GM12874 (cell line): ENCODE results near the gene CRIM1.

ENCODE experiments used
- TF ChIP-seq, protein P1 (sequence below): IDR thresholded peaks from 2 replicates; pipeline ENCODE4 v1.5.1; 2011; ENCODE audit warnings: low read depth, mild to moderate bottlenecking, control low read depth, low read length, moderate library complexity; ENCODE audit not compliant: insufficient read depth

CRIM1 gene

DNA sequence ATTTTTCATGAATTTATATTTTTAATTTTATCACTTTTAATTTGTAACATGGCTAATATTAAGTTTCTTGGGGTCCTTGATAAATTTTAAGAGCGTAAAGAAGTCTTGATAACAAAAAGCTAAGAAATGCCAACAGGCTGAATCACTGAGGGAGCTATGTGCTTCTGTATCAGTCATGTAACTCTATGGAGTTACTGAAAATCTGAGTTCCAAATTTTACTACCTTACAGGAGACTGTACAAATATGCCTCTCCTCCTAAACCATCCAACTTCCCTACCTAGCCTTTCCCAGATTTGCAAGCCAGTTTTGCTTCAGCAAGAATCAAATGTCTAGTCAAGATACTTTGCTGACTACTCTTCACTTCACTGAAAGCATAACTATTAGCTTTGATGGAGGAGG lies 206.7 kb downstream of the CRIM1 start:
- TF ChIP-seq, protein P1, sequence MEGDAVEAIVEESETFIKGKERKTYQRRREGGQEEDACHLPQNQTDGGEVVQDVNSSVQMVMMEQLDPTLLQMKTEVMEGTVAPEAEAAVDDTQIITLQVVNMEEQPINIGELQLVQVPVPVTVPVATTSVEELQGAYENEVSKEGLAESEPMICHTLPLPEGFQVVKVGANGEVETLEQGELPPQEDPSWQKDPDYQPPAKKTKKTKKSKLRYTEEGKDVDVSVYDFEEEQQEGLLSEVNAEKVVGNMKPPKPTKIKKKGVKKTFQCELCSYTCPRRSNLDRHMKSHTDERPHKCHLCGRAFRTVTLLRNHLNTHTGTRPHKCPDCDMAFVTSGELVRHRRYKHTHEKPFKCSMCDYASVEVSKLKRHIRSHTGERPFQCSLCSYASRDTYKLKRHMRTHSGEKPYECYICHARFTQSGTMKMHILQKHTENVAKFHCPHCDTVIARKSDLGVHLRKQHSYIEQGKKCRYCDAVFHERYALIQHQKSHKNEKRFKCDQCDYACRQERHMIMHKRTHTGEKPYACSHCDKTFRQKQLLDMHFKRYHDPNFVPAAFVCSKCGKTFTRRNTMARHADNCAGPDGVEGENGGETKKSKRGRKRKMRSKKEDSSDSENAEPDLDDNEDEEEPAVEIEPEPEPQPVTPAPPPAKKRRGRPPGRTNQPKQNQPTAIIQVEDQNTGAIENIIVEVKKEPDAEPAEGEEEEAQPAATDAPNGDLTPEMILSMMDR: no peak

- TF ChIP-seq, protein P1: no peak
Measured at GRCh38 chr2:36562973-36563532, 207.5 kb downstream of the CRIM1 start.

GRCh38 chr2:36564377-36564930 lies 208.9 kb downstream of the CRIM1 start:
- TF ChIP-seq, protein P1: no peak

GRCh38 chr2:36565712-36566111 lies 210.1 kb downstream of the CRIM1 start:
- TF ChIP-seq, protein P1: no peak

GRCh38 chr2:36566887-36567286 lies 211.3 kb downstream of the CRIM1 start:
- TF ChIP-seq, protein P1: no peak

DNA sequence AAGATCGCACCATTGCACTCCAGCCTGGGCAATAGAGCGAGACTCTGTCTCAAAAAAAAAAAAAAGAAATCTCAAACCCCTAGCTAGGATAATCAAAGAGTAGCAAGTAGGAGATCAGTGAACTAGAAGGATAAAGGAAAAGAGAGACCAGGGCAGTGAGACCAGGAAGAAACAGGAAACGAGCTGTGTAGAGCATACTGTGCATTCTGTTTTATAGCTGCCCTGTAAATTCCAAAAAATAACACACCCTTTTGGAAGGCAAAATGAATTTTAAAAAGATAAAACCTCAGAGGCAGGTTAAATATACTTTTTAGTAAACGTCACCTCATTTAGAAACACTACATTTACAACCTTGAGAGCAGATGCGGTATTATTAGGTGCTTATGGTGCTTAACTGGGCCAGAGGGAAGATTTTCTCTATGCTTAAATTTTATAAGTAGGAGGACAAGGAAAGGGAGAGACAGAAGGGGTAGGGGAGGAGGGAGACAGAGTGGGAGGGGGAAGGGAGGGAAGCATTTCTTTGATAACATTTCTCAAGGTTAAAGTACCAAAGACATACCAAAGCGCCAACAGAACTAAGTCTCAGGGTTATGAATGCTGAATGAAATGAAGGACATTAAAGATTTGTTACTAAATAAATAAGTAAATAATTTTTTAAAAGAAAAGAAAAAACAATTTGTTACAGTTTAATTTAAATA lies 212.3 kb downstream of the CRIM1 start:
- TF ChIP-seq, protein P1: no peak

- TF ChIP-seq, protein P1: no peak
Measured at GRCh38 chr2:36568516-36569246, 213.1 kb downstream of the CRIM1 start.
